Measurements from ENCODE around the gene SUPT20H.
A peak's percentile ranks its signal among the peaks of the same experiment; 100 is the strongest.

- TF ChIP-seq CTCF (IDR thresholded peaks at IDR 0.05), result peak; percentile 70 to 93 (median 84)
- peak in 1 of 2 donors; percentile 50 for TF ChIP-seq POLR2AphosphoS5 (IDR thresholded peaks at IDR 0.05; ENCODE audit: insufficient read depth in 1 of 2, low read depth in 1 of 2)
- no peak for TF ChIP-seq POLR2A (IDR thresholded peaks at IDR 0.05)
Observed at GRCh38 chr13:36999054-36999714, 60.3 kb downstream of the SUPT20H start, which contains the start of gene ALG5.

Measured in vagina (tissue), 2 donors.